GM23338 (cell line): ENCODE data around the gene HLA-G. TPM values are rescaled to one million over a fixed set of nuclear protein-coding genes. Genes with fewer than 3 reads are reported as not detected.

Source experiments
- ATAC-seq: fragments of 200-7000 bp; cut with Tn5 transposase; 3 replicates; pipeline ENCODE4 v1.9.1; 2020
- DNase-seq: peaks from one replicate; pipeline ENCODE4 v3.0.0-alpha.2; 2015; ENCODE audit warnings: low spot score
- H2AFZ ChIP-seq: fragments of 200-600 bp; sonication (generic); 2 replicates; pipeline ENCODE4 v1.8.0; 2016; ENCODE audit warnings: antibody characterized with exemption, mild to moderate bottlenecking, moderate library complexity
- H3F3A ChIP-seq: fragments of 200-600 bp; sonication (generic); replicated peaks from 2 replicates; pipeline ENCODE4 v1.8.0; 2017; ENCODE audit warnings: antibody characterized with exemption, mixed run types, low read depth
- H3K27ac ChIP-seq: fragments of 200-600 bp; sonication (generic); 2 replicates; pipeline ENCODE4 v1.6.1; 2016; ENCODE audit warnings: low read depth
- H3K27me3 ChIP-seq: fragments of 200-600 bp; sonication (generic); 2 replicates; pipeline ENCODE4 v1.8.0; 2016; ENCODE audit warnings: mild to moderate bottlenecking, mixed run types, moderate library complexity; ENCODE audit not compliant: insufficient read depth
- H3K36me3 ChIP-seq: fragments of 200-600 bp; sonication (generic); 2 replicates; pipeline ENCODE4 v1.8.0; 2016; ENCODE audit warnings: mild to moderate bottlenecking; ENCODE audit not compliant: insufficient read depth
- H3K4me1 ChIP-seq: fragments of 200-600 bp; sonication (generic); 2 replicates; pipeline ENCODE4 v1.8.0; 2016; ENCODE audit warnings: mild to moderate bottlenecking, moderate library complexity; ENCODE audit not compliant: insufficient read depth
- H3K4me2 ChIP-seq: fragments of 200-600 bp; sonication (generic); 2 replicates; pipeline ENCODE4 v1.7.1; 2017; ENCODE audit warnings: mixed run types
- H3K4me3 ChIP-seq: fragments of 200-600 bp; sonication (generic); 2 replicates; pipeline ENCODE4 v1.6.1; 2016; ENCODE audit warnings: mixed run types
- H3K79me2 ChIP-seq: fragments of 200-600 bp; sonication (generic); replicated peaks from 2 replicates; pipeline ENCODE4 v1.8.0; 2017; ENCODE audit warnings: mild to moderate bottlenecking; ENCODE audit not compliant: insufficient read depth
- H3K9me2 ChIP-seq: fragments of 200-600 bp; sonication (generic); 2 replicates; pipeline ENCODE4 v1.8.0; 2017; ENCODE audit not compliant: insufficient read depth
- H4K20me1 ChIP-seq: fragments of 200-600 bp; sonication (generic); replicated peaks from 2 replicates; pipeline ENCODE4 v1.8.0; 2017; ENCODE audit warnings: mild to moderate bottlenecking; ENCODE audit not compliant: insufficient read depth
- H3K27ac Mint-ChIP-seq: 2 replicates; pipeline ENCODE4 v1.8.0; 2020; ENCODE audit warnings: inconsistent platforms, mild to moderate bottlenecking, moderate library complexity, mixed read lengths
- H3K27me3 Mint-ChIP-seq: 3 replicates; pipeline ENCODE4 v1.8.0; 2022; ENCODE audit warnings: low read depth, mild to moderate bottlenecking, moderate library complexity, mixed read lengths, inconsistent platforms; ENCODE audit not compliant: insufficient read depth, poor library complexity
- H3K36me3 Mint-ChIP-seq: 3 replicates; pipeline ENCODE4 v1.8.0; 2021; ENCODE audit warnings: low read depth, mild to moderate bottlenecking, inconsistent platforms, moderate library complexity, mixed read lengths
- H3K4me1 Mint-ChIP-seq: 3 replicates; pipeline ENCODE4 v1.8.0; 2020; ENCODE audit warnings: mild to moderate bottlenecking, inconsistent platforms, mixed read lengths
- H3K4me3 Mint-ChIP-seq: 3 replicates; pipeline ENCODE4 v1.8.0; 2021; ENCODE audit warnings: moderate library complexity, mild to moderate bottlenecking, inconsistent platforms, mixed read lengths
- H3K9me3 Mint-ChIP-seq: 3 replicates; pipeline ENCODE4 v1.8.0; 2020; ENCODE audit warnings: moderate library complexity, mild to moderate bottlenecking, inconsistent platforms, mixed read lengths
- CREB1 ChIP-seq: fragments of 250-450 bp; sonication (Bioruptor Pico); IDR thresholded peaks from 2 replicates; pipeline ENCODE4 v1.5.0; 2020; ENCODE audit warnings: low read depth, mild to moderate bottlenecking, moderate library complexity
- EZH2 ChIP-seq: fragments of 200-600 bp; sonication (generic); IDR thresholded peaks from one replicate; pipeline ENCODE4 v1.8.0; 2017; ENCODE audit warnings: antibody characterized with exemption, mild to moderate bottlenecking, low read depth; ENCODE audit not compliant: unreplicated experiment
- JUNB ChIP-seq: IDR thresholded peaks from one replicate; pipeline ENCODE4 v1.6.1; 2016; ENCODE audit warnings: antibody characterized with exemption; ENCODE audit not compliant: unreplicated experiment
- NANOG ChIP-seq: IDR thresholded peaks from 2 replicates; pipeline ENCODE4 v1.6.1; 2016; ENCODE audit warnings: antibody characterized with exemption, borderline replicate concordance
- POLR2AphosphoS5 ChIP-seq: IDR thresholded peaks from 2 replicates; pipeline ENCODE4 v1.6.1; 2016; ENCODE audit warnings: antibody characterized with exemption, low read depth
- STAT1 ChIP-seq: IDR thresholded peaks from one replicate; pipeline ENCODE4 v1.6.1; 2016; ENCODE audit warnings: antibody characterized with exemption; ENCODE audit not compliant: unreplicated experiment
- ZNF114 ChIP-seq: fragments of 250-450 bp; sonication (Bioruptor Pico); IDR thresholded peaks from 2 replicates; pipeline ENCODE4 v1.5.0; 2020; ENCODE audit warnings: mild to moderate bottlenecking, moderate library complexity
- ZNF331 ChIP-seq: fragments of 250-450 bp; sonication (Bioruptor Pico); IDR thresholded peaks from 2 replicates; pipeline ENCODE4 v1.5.0; 2020; ENCODE audit warnings: low read depth, mild to moderate bottlenecking, moderate library complexity
- polyA plus RNA-seq: library from polyadenylated mRNA; unstranded; fragments of >200 nt; fragmentation: Nextera tagmentation; extraction: Ambion mirVana; gene quantifications from 2 replicates; pipeline ENCODE4 v1.2.1, GENCODE V29; 2016
- total RNA-seq: library from RNA; depleted of rRNA; stranded (reverse); fragments of >200 nt; shearing (Covaris generic); gene quantifications from 2 replicates; pipeline ENCODE4 v1.2.3, GENCODE V29; 2014
- TF ChIP-seq, protein P1 (sequence below): IDR thresholded peaks from one replicate; pipeline ENCODE4 v1.6.1; 2018; ENCODE audit warnings: antibody characterized with exemption; ENCODE audit not compliant: unreplicated experiment
- TF ChIP-seq, protein P2 (sequence below): IDR thresholded peaks from 2 replicates; pipeline ENCODE4 v1.6.1; 2016; ENCODE audit warnings: antibody characterized with exemption
- TF ChIP-seq, protein P3 (sequence below), 2 experiments: fragments of 200-600 bp in 1 of 2; sonication (generic) in 1 of 2; conservative IDR thresholded peaks; 2 replicates each; pipeline versions ENCODE4 v1.5.1 to v1.6.1; 2016 to 2017; ENCODE audit warnings: antibody characterized with exemption in 2 of 2, low read depth in 2 of 2, mild to moderate bottlenecking in 2 of 2, moderate library complexity in 1 of 2

HLA-G gene
- total and polyA plus RNA-seq, 2 experiments from 2014 or later = 2.5 to 2.8 TPM

DNA sequence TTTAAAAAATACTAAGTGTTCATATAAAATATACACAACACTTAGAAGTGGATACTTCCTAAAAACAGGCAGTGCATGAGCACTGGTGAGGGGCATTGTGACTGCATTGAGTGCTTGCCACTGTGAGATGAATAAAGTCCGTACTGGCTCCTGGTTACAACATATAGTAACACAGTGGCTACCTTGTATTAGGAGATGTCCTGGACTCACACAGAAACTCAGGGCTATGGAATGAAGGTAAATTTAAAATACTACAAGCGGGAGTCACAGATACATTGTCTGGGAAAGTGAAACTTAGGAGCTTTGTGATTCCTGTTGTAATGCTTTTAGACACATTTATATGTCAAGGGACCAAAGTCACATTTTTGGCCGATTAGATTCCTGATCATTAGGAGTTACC lies 36.5 kb upstream of the HLA-G start (continued):
- TF ChIP-seq, protein P1, sequence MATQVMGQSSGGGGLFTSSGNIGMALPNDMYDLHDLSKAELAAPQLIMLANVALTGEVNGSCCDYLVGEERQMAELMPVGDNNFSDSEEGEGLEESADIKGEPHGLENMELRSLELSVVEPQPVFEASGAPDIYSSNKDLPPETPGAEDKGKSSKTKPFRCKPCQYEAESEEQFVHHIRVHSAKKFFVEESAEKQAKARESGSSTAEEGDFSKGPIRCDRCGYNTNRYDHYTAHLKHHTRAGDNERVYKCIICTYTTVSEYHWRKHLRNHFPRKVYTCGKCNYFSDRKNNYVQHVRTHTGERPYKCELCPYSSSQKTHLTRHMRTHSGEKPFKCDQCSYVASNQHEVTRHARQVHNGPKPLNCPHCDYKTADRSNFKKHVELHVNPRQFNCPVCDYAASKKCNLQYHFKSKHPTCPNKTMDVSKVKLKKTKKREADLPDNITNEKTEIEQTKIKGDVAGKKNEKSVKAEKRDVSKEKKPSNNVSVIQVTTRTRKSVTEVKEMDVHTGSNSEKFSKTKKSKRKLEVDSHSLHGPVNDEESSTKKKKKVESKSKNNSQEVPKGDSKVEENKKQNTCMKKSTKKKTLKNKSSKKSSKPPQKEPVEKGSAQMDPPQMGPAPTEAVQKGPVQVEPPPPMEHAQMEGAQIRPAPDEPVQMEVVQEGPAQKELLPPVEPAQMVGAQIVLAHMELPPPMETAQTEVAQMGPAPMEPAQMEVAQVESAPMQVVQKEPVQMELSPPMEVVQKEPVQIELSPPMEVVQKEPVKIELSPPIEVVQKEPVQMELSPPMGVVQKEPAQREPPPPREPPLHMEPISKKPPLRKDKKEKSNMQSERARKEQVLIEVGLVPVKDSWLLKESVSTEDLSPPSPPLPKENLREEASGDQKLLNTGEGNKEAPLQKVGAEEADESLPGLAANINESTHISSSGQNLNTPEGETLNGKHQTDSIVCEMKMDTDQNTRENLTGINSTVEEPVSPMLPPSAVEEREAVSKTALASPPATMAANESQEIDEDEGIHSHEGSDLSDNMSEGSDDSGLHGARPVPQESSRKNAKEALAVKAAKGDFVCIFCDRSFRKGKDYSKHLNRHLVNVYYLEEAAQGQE = no peak
- TF ChIP-seq, protein P2, sequence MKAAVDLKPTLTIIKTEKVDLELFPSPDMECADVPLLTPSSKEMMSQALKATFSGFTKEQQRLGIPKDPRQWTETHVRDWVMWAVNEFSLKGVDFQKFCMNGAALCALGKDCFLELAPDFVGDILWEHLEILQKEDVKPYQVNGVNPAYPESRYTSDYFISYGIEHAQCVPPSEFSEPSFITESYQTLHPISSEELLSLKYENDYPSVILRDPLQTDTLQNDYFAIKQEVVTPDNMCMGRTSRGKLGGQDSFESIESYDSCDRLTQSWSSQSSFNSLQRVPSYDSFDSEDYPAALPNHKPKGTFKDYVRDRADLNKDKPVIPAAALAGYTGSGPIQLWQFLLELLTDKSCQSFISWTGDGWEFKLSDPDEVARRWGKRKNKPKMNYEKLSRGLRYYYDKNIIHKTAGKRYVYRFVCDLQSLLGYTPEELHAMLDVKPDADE = no peak
- TF ChIP-seq STAT1 (no peak), POLR2AphosphoS5 (no peak), NANOG (no peak), JUNB (no peak), CREB1 (CRISPR knock-in tag) (no peak)

DNA sequence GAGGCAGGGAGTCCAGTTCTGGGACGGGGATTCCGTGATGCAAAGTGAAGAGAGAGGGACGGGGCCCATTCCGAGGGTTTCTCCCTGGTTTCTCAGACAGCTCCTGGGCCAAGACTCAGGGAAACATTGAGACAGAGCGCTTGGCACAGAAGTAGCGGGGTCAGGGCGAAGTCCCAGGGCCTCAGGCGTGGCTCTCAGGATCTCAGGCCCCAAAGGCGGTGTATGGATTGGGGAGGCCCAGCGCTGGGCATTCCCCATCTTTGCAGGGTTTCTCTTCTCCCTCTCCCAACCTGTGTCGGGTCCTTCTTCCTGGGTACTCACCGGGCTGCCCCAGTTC lies 35.9 kb upstream of the HLA-G start:
- no peak overlapping the region for H3K27ac Mint-ChIP-seq
- Histone ChIP-seq H2AFZ (peak overlapping the region; percentile 99), H3K9me2 (no peaks in the 10 kb centered on the region), H3K36me3 (no peaks in the 10 kb centered on the region), H3K4me1 (peaks cover 4% of the 10 kb centered on the region), H3K27ac (no peak overlapping the region), H4K20me1 (no peaks in the 10 kb centered on the region), H3K79me2 (no peaks in the 10 kb centered on the region), H3K4me2 (peak overlapping the region; percentile 89), H3K4me3 (peak overlapping the region; percentile 87), H3F3A (no peaks in the 10 kb centered on the region), H3K27me3 (peaks cover 48% of the 10 kb centered on the region)
- peak overlapping the region; percentile 82 for H3K4me3 Mint-ChIP-seq
- ATAC-seq (peak; percentile 67), DNase-seq (no peak)
- H3K36me3 Mint-ChIP-seq = peaks cover 10% of the 10 kb centered on the region
- peaks cover 15% of the 10 kb centered on the region for H3K9me3 Mint-ChIP-seq
- H3K4me1 Mint-ChIP-seq = peaks cover 15% of the 10 kb centered on the region
- H3K27me3 Mint-ChIP-seq = peaks cover 30% of the 10 kb centered on the region
- TF ChIP-seq ZNF114 (CRISPR knock-in tag) (no peak), ZNF331 (CRISPR knock-in tag) (no peak), STAT1 (no peak), NANOG (no peak), POLR2AphosphoS5 (no peak), EZH2 (no peak), JUNB (no peak)
- TF ChIP-seq, protein P1 = no peak
- TF ChIP-seq, protein P3, sequence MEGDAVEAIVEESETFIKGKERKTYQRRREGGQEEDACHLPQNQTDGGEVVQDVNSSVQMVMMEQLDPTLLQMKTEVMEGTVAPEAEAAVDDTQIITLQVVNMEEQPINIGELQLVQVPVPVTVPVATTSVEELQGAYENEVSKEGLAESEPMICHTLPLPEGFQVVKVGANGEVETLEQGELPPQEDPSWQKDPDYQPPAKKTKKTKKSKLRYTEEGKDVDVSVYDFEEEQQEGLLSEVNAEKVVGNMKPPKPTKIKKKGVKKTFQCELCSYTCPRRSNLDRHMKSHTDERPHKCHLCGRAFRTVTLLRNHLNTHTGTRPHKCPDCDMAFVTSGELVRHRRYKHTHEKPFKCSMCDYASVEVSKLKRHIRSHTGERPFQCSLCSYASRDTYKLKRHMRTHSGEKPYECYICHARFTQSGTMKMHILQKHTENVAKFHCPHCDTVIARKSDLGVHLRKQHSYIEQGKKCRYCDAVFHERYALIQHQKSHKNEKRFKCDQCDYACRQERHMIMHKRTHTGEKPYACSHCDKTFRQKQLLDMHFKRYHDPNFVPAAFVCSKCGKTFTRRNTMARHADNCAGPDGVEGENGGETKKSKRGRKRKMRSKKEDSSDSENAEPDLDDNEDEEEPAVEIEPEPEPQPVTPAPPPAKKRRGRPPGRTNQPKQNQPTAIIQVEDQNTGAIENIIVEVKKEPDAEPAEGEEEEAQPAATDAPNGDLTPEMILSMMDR (conservative IDR thresholded peaks at IDR 0.05; ENCODE audit: low read depth in 2 of 2) = no peak
